GM12878 (cell line): ENCODE results near the gene PLXNB3. TPM values are rescaled to one million over a fixed set of nuclear protein-coding genes. Genes with fewer than 3 reads are reported as not detected.

ENCODE experiments used
- ATAC-seq: fragments of 200-7000 bp; cut with Tn5 transposase; 3 replicates; pipeline ENCODE4 v1.9.1; 2020; ENCODE audit warnings: mild to moderate bottlenecking, moderate library complexity
- BruUV-seq: library from RNA; stranded (reverse); fragments of 400-500 nt; replicated peaks from 2 replicates; lab custom pipeline; 2021; lab: Mats Ljungman, UMichigan
- CTCF ChIA-PET: fragments of 300-600 bp; sonication (Branson Sonifier 250); formaldehyde crosslinking; extraction: SDS; loops from one replicate; lab custom pipeline; 2021; ENCODE audit warnings: inconsistent platforms; lab: Yijun Ruan, JAX
- POLR2A ChIA-PET: fragments of 350-600 bp; formaldehyde crosslinking; extraction: SDS; loops from one replicate; lab custom pipeline; 2021; ENCODE audit warnings: inconsistent platforms; lab: Charles Lee
- RAD21 ChIA-PET: fragments of 300-600 bp; sonication (Branson Sonifier 250); formaldehyde crosslinking; loops from one replicate; lab custom pipeline; 2023; ENCODE audit warnings: antibody characterized with exemption; ENCODE audit not compliant: unreplicated experiment; lab: Charles Lee
- SMC1A ChIA-PET: fragments of 300-600 bp; sonication (Branson Sonifier 250); formaldehyde crosslinking; loops from one replicate; lab custom pipeline; 2023; ENCODE audit not compliant: unreplicated experiment, uncharacterized antibody; lab: Charles Lee
- DNase-seq: peaks from one replicate; pipeline ENCODE4 v3.0.0-alpha.2; 2011; ENCODE audit warnings: low read depth, low spot score
- FAIRE-seq: peaks from 3 replicates; lab custom pipeline; 2011; peaks lifted over from hg19 to GRCh38; lab: Jason Lieb, UNC
- H2AFZ ChIP-seq: 2 replicates; pipeline ENCODE4 v1.6.0; 2011; ENCODE audit warnings: low read depth, low read length, control low read depth; ENCODE audit not compliant: control insufficient read depth
- H3K27ac ChIP-seq: 2 replicates; pipeline ENCODE4 v1.5.1; 2011; ENCODE audit warnings: control low read depth; ENCODE audit not compliant: control insufficient read depth, insufficient read depth
- H3K27me3 ChIP-seq, 2 experiments: replicated peaks in 1 of 2; 2 replicates each; pipeline versions ENCODE4 v1.6.0 to v1.6.1; 2011; ENCODE audit warnings: low read length in 1 of 2; ENCODE audit not compliant: control insufficient read depth in 2 of 2, insufficient read depth in 2 of 2
- H3K36me3 ChIP-seq, 2 experiments: 2 replicates each; pipeline ENCODE4 v1.5.1; 2011; ENCODE audit warnings: low read length in 1 of 2; ENCODE audit not compliant: control insufficient read depth in 2 of 2, insufficient read depth in 2 of 2
- H3K4me1 ChIP-seq: 2 replicates; pipeline ENCODE4 v1.6.1; 2011; ENCODE audit warnings: mild to moderate bottlenecking, low read length, moderate library complexity, mixed read lengths; ENCODE audit not compliant: control insufficient read depth, insufficient read depth
- H3K4me2 ChIP-seq: 2 replicates; pipeline ENCODE4 v1.6.0; 2011; ENCODE audit warnings: control low read depth; ENCODE audit not compliant: control insufficient read depth, insufficient read depth
- H3K4me3 ChIP-seq: fragments of 200-600 bp; sonication (generic); 2 replicates; pipeline ENCODE4 v1.5.1; 2016
- H3K79me2 ChIP-seq: 2 replicates; pipeline ENCODE4 v1.6.0; 2011; ENCODE audit warnings: low read length; ENCODE audit not compliant: control insufficient read depth, insufficient read depth
- H3K9ac ChIP-seq: 2 replicates; pipeline ENCODE4 v1.8.0; 2011; ENCODE audit warnings: low read length, control low read depth, mixed read lengths; ENCODE audit not compliant: control insufficient read depth, insufficient read depth
- H3K9me3 ChIP-seq: replicated peaks from 3 replicates; pipeline ENCODE4 v1.5.1; 2011; ENCODE audit warnings: mild to moderate bottlenecking, low read length; ENCODE audit not compliant: control insufficient read depth, insufficient read depth
- H4K20me1 ChIP-seq: 2 replicates; pipeline ENCODE4 v1.6.0; 2011; ENCODE audit not compliant: control insufficient read depth, insufficient read depth
- HCFC1 ChIP-seq: fragments of 150-350 bp; IDR thresholded peaks from 2 replicates; pipeline ENCODE4 v1.6.1; 2014; ENCODE audit warnings: low read length
- JUND ChIP-seq: IDR thresholded peaks from 2 replicates; pipeline ENCODE4 v1.6.1; 2012; ENCODE audit warnings: low read depth, mild to moderate bottlenecking, low read length, improper control_type of control experiment, moderate library complexity
- MXI1 ChIP-seq: fragments of 150-350 bp; IDR thresholded peaks from 2 replicates; pipeline ENCODE4 v1.6.1; 2011; ENCODE audit warnings: low read depth, mild to moderate bottlenecking, inconsistent platforms, low read length, improper control_type of control experiment
- NFXL1 ChIP-seq: fragments of 450-650 bp; IDR thresholded peaks from 2 replicates; pipeline ENCODE4 v1.6.1; 2017; ENCODE audit warnings: antibody characterized with exemption, mild to moderate bottlenecking, borderline replicate concordance
- SMARCA5 ChIP-seq: fragments of 450-650 bp; IDR thresholded peaks from 2 replicates; pipeline ENCODE4 v1.6.1; 2017; ENCODE audit warnings: mild to moderate bottlenecking
- WGBS: methylation state at CpG from one replicate; pipeline ENCODE4 v1.1.6; 2016; ENCODE audit warnings: low lambda C conversion rate; ENCODE audit not compliant: insufficient replicate concordance, insufficient coverage; ENCODE audit errors: missing lambda C conversion rate; 5-methylcytosine and 5-hydroxymethylcytosine counted together
- in situ Hi-C: fragments of 300-500 bp; cut with MboI; formaldehyde crosslinking; loops from 9 replicates; pipeline ENCODE4 v1.14.3; 2018; ENCODE audit warnings: mixed read lengths
- intact Hi-C: fragments of 100-400 bp; cut with micrococcal nuclease; formaldehyde crosslinking; loops from one replicate; pipeline ENCODE4 v1.14.2; 2022; ENCODE audit not compliant: unreplicated experiment
- polyA plus RNA-seq, 11 experiments: library from polyadenylated mRNA; depleted of rRNA in 4 of 11; unstranded in 6 of 11; stranded (reverse) in 5 of 11; fragments of >200 nt; fragmentation: Nextera tagmentation in 4 of 11; fragmentation: Illumina TruSeq in 1 of 11; extraction: Ambion mirVana in 4 of 11; extraction: Trizol in 1 of 11; gene quantifications; 1 replicate in 1 of 11; 2 replicates in 10 of 11; pipeline versions ENCODE4 v1.2.1 to v1.2.3, GENCODE V29; 2011 to 2016; ENCODE audit warnings: inconsistent platforms in 2 of 11, missing spikeins in 2 of 11, low read depth in 1 of 11
- total RNA-seq, 4 experiments: library from RNA; depleted of rRNA in 3 of 4; stranded (reverse); fragments of >200 nt in 3 of 4; fragmentation: Illumina TruSeq in 1 of 4; extraction: Trizol in 1 of 4; gene quantifications; 2 replicates each; pipeline versions ENCODE4 v1.2.1 to v1.2.3, GENCODE V29; 2013 to 2021
- TF ChIP-seq, protein P1 (sequence below): fragments of 450-650 bp; IDR thresholded peaks from 2 replicates; pipeline ENCODE4 v1.6.1; 2017; ENCODE audit warnings: mild to moderate bottlenecking, low read depth, inconsistent platforms; ENCODE audit not compliant: poor library complexity, severe bottlenecking
- TF ChIP-seq, protein P2 (sequence below): fragments of 150-350 bp; IDR thresholded peaks from 2 replicates; pipeline ENCODE4 v1.6.1; 2016; ENCODE audit warnings: low read depth, low read length
- TF ChIP-seq, protein P3 (sequence below): fragments of 450-650 bp; formaldehyde crosslinking; IDR thresholded peaks from 2 replicates; pipeline ENCODE4 v1.4.0; 2020; ENCODE audit warnings: mild to moderate bottlenecking, moderate library complexity

PLXNB3 gene
- total and polyA plus RNA-seq, 10 of the 15 experiments (the other 5 are each of a cell fraction or from before 2014, with no cell fraction given): 0.06 to 0.68 (median 0.19) TPM; not detected in 4

DNA sequence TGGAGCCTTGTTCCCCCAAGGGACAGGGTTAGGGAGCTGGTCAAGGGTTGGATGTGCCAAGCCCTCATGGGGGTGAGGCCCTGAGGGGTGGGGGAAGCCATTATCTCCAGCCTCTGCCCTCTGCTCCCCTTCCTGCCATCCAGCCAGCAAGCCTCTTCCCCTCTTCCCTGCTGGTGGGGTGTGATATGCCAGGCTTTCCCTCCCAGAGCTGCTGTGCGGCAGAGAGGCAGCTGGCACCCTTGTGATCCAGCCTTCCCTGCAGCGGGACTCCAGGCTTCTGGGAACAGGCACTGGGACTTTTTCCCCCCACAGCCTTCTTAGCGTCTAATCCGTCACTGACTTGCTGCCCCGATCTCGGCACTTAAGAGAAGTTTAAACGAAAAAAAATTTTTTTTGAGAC is 36.7 kb downstream of the PLXNB3 start (continued):
- TF ChIP-seq, protein P1, sequence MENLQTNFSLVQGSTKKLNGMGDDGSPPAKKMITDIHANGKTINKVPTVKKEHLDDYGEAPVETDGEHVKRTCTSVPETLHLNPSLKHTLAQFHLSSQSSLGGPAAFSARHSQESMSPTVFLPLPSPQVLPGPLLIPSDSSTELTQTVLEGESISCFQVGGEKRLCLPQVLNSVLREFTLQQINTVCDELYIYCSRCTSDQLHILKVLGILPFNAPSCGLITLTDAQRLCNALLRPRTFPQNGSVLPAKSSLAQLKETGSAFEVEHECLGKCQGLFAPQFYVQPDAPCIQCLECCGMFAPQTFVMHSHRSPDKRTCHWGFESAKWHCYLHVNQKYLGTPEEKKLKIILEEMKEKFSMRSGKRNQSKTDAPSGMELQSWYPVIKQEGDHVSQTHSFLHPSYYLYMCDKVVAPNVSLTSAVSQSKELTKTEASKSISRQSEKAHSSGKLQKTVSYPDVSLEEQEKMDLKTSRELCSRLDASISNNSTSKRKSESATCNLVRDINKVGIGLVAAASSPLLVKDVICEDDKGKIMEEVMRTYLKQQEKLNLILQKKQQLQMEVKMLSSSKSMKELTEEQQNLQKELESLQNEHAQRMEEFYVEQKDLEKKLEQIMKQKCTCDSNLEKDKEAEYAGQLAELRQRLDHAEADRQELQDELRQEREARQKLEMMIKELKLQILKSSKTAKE: no peak
- TF ChIP-seq, protein P2, sequence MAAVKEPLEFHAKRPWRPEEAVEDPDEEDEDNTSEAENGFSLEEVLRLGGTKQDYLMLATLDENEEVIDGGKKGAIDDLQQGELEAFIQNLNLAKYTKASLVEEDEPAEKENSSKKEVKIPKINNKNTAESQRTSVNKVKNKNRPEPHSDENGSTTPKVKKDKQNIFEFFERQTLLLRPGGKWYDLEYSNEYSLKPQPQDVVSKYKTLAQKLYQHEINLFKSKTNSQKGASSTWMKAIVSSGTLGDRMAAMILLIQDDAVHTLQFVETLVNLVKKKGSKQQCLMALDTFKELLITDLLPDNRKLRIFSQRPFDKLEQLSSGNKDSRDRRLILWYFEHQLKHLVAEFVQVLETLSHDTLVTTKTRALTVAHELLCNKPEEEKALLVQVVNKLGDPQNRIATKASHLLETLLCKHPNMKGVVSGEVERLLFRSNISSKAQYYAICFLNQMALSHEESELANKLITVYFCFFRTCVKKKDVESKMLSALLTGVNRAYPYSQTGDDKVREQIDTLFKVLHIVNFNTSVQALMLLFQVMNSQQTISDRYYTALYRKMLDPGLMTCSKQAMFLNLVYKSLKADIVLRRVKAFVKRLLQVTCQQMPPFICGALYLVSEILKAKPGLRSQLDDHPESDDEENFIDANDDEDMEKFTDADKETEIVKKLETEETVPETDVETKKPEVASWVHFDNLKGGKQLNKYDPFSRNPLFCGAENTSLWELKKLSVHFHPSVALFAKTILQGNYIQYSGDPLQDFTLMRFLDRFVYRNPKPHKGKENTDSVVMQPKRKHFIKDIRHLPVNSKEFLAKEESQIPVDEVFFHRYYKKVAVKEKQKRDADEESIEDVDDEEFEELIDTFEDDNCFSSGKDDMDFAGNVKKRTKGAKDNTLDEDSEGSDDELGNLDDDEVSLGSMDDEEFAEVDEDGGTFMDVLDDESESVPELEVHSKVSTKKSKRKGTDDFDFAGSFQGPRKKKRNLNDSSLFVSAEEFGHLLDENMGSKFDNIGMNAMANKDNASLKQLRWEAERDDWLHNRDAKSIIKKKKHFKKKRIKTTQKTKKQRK: no peak

DNA sequence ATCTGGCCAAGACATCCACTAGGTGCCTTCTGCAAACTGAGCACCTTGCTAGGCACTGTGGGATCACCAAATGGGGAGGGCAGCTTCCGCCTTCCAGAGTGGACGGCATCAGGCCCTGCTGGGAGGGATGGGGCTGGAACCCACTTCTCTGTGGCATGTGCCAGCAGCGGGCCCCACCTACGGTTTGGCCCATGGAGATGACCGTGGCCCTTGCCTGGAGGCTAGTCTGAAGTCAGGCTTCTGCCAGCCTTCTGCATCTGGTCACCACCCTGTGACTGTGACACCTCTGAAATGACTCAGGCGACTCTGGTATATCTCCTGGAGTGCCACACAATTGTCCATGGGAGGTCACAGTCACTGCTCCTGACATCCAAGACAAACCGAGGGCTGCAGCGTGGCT is 37.6 kb downstream of the PLXNB3 start:
- Histone ChIP-seq H3K9me3 (no peaks in the 10 kb centered on the region; the same call in 2 of the 3 replicates), H4K20me1 (no peaks in the 10 kb centered on the region), H3K79me2 (no peaks in the 10 kb centered on the region; the same call in none of the 2 replicates), H3K4me1 (no peaks in the 10 kb centered on the region), H3K4me3 (no peak overlapping the region), H3K27ac (no peak overlapping the region), H3K27me3 (no peaks in the 10 kb centered on the region; a peak in 1 of 4 replicates), H3K4me2 (no peak overlapping the region), H3K36me3 (peaks cover 0 to 1% of the 10 kb centered on the region in 2 experiments; a peak in 1 of 4 replicates), H3K9ac (no peak overlapping the region), H2AFZ (no peak overlapping the region)
- in situ Hi-C loops: loop anchor here (25.0 kb wide), 1 partner anchor 614 kb away; the partner anchor contains the start of gene MAGEA1
- TF ChIP-seq JUND (no peak), SMARCA5 (no peak), NFXL1 (no peak), MXI1 (no peak), HCFC1 (no peak)
- TF ChIP-seq, protein P3, sequence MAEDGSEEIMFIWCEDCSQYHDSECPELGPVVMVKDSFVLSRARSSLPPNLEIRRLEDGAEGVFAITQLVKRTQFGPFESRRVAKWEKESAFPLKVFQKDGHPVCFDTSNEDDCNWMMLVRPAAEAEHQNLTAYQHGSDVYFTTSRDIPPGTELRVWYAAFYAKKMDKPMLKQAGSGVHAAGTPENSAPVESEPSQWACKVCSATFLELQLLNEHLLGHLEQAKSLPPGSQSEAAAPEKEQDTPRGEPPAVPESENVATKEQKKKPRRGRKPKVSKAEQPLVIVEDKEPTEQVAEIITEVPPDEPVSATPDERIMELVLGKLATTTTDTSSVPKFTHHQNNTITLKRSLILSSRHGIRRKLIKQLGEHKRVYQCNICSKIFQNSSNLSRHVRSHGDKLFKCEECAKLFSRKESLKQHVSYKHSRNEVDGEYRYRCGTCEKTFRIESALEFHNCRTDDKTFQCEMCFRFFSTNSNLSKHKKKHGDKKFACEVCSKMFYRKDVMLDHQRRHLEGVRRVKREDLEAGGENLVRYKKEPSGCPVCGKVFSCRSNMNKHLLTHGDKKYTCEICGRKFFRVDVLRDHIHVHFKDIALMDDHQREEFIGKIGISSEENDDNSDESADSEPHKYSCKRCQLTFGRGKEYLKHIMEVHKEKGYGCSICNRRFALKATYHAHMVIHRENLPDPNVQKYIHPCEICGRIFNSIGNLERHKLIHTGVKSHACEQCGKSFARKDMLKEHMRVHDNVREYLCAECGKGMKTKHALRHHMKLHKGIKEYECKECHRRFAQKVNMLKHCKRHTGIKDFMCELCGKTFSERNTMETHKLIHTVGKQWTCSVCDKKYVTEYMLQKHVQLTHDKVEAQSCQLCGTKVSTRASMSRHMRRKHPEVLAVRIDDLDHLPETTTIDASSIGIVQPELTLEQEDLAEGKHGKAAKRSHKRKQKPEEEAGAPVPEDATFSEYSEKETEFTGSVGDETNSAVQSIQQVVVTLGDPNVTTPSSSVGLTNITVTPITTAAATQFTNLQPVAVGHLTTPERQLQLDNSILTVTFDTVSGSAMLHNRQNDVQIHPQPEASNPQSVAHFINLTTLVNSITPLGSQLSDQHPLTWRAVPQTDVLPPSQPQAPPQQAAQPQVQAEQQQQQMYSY (CRISPR knock-in tag): no peak
- no TSS peak for BruUV-seq
- intact Hi-C loops: no loop called here
- ChIA-PET SMC1A (no interaction called here), CTCF (no interaction called here), POLR2A (no interaction called here), RAD21 (no interaction called here)
- WGBS: 51% methylated on average over 8 of the region's 8 CpGs
- peak; percentile 27; the same call in 2 of the 3 replicates for ATAC-seq
- no peak for FAIRE-seq
- DNase-seq: no peak
